ENCODE data around the gene RALGAPB. TPM values are rescaled to one million over a fixed set of nuclear protein-coding genes. Genes with fewer than 3 reads are reported as not detected.

Gene RALGAPB
- total and polyA plus RNA-seq, 2 of the 13 experiments (the other 11 are each of a cell fraction or from before 2014, with no cell fraction given) = 17.6 to 30.6 TPM

- TF ChIP-seq ZBTB34 (CRISPR knock-in tag; IDR thresholded peaks at IDR 0.05) (0 out of 2 replicates have a peak, but pooled peaks have one; percentile 9), PRDM4 (CRISPR knock-in tag; IDR thresholded peaks at IDR 0.05; ENCODE audit: borderline replicate concordance) (0 out of 2 replicates have a peak, but pooled peaks have one; percentile 33), MTF2 (CRISPR knock-in tag; IDR thresholded peaks at IDR 0.05; ENCODE audit: borderline replicate concordance) (0 out of 2 replicates have a peak, but pooled peaks have one; percentile 0)
Measured at GRCh38 chr20:38447251-38447661, 25.4 kb upstream of the RALGAPB start (continued).

GRCh38 chr20:38447931-38448675, 24.5 kb upstream of the RALGAPB start:
- ChIA-PET CTCF (ENCODE audit: low intra/inter-chr PET ratio, low total read pairs) (interaction anchor here (3.0 to 6.0 kb wide), 2 partner anchors 13 to 25 kb away, joined by 18 to 314 read pairs; partner anchors contain the start of genes RALGAPB and SNHG17), POLR2A (interaction anchor here (0.6 to 5.1 kb wide), 12 partner anchors 9 to 304 kb away, joined by 3 to 294 read pairs (median 4); partner anchors contain the start of genes RALGAPB and SNHG17)
- 60% methylated on average over 10 of the region's 10 CpGs for WGBS (ENCODE audit: low lambda C conversion rate)
- in situ Hi-C loops (cut with HindIII; ENCODE audit: extremely low pct_ligation_motif_present, low pct_unique_long_range_greater_than_20kb) (loop anchor here (25.0 kb wide), 1 partner anchor 289 kb away; the partner anchor contains the start of gene ACTR5), intact Hi-C loops (cut with micrococcal nuclease; ENCODE audit: unreplicated experiment) (no loop called here)
- Histone ChIP-seq H3K36me3 (replicated peaks in 1 of 2; ENCODE audit: control insufficient read depth in 1 of 2, insufficient read depth in 2 of 2, low read length in 2 of 2) (peaks cover 16 to 28% of the 10 kb centered on the region in 2 experiments), H3K27ac (ENCODE audit: extremely low read length, insufficient read depth, low read length) (peak overlapping the region; percentile 78), H3K4me2 (ENCODE audit: low read depth, low read length) (peak overlapping the region; percentile 92), H3K79me2 (ENCODE audit: insufficient read depth, low read length) (peaks cover 12% of the 10 kb centered on the region), H3K4me1 (ENCODE audit: insufficient read depth, low read length) (peaks cover 42% of the 10 kb centered on the region), H3K9ac (ENCODE audit: insufficient read depth, low read depth, low read length) (peak overlapping the region; percentile 98), H3K27me3 (ENCODE audit: control insufficient read depth in 1 of 2, insufficient read depth in 2 of 2, low read length in 2 of 2) (no peaks in the 10 kb centered on the region; a peak in 1 of 5 replicates), H2AFZ (ENCODE audit: low read length) (no peak overlapping the region), H3K4me3 (replicated peaks in 1 of 3; ENCODE audit: insufficient read depth in 1 of 3, low read depth in 2 of 3, low read length in 3 of 3) (peak overlapping the region; percentile 86 to 99 (median 95)), H3K9me3 (ENCODE audit: low read length) (no peaks in the 10 kb centered on the region), H4K20me1 (ENCODE audit: insufficient read depth, low read length) (no peaks in the 10 kb centered on the region)
- BruUV-seq (replicated peaks) = no TSS peak
- FAIRE-seq (peak; percentile 81), ATAC-seq (peak; percentile 78), DNase-seq (ENCODE audit: low spot score) (peak; percentile 79)
- peak; percentile 53 to 63; a peak in 3 of 4 replicates for TF ChIP-seq EP300 (IDR thresholded peaks at IDR 0.05; ENCODE audit: low read depth in 2 of 2, low read length in 2 of 2)
- TF ChIP-seq EP300 (CRISPR knock-in tag; IDR thresholded peaks at IDR 0.05; ENCODE audit: borderline replicate concordance) = 0 out of 2 replicates have a peak, but pooled peaks have one; percentile 30
- TF ChIP-seq TEAD3 (CRISPR knock-in tag; optimal IDR thresholded peaks at IDR 0.05; ENCODE audit: borderline replicate concordance) = peak; percentile 25
- TF ChIP-seq RFX5 (IDR thresholded peaks at IDR 0.05; ENCODE audit: low read depth, low read length) = no peak; the same call in 1 of the 2 replicates
- TF ChIP-seq AHR (CRISPR knock-in tag; IDR thresholded peaks at IDR 0.05) = peak; percentile 56; the same call in 1 of the 2 replicates
- TF ChIP-seq ZBTB7B (CRISPR knock-in tag; IDR thresholded peaks at IDR 0.05) = no peak
- peak; percentile 87; the same call in 1 of the 2 replicates for TF ChIP-seq ZNF598 (CRISPR knock-in tag; IDR thresholded peaks at IDR 0.05; ENCODE audit: borderline replicate concordance)
- peak; percentile 67 for TF ChIP-seq ZNF605 (CRISPR knock-in tag; IDR thresholded peaks at IDR 0.05)
- TF ChIP-seq KAT8 (CRISPR knock-in tag; IDR thresholded peaks at IDR 0.05) = peak; percentile 65
- no peak; the same call in 1 of the 2 replicates for TF ChIP-seq HES4 (CRISPR knock-in tag; IDR thresholded peaks at IDR 0.05; ENCODE audit: borderline replicate concordance)
- no peak for TF ChIP-seq ZNF569 (CRISPR knock-in tag; IDR thresholded peaks at IDR 0.05; ENCODE audit: borderline replicate concordance)
- no peak for TF ChIP-seq POLR2G (IDR thresholded peaks at IDR 0.05; ENCODE audit: low read depth, low read length)
- peak; percentile 72; the same call in 1 of the 2 replicates for TF ChIP-seq CEBPG (CRISPR knock-in tag; IDR thresholded peaks at IDR 0.05)
- no peak for TF ChIP-seq EZH2 (conservative IDR thresholded peaks at IDR 0.05; ENCODE audit: low read depth, low read length)
- no peak for TF ChIP-seq POLR2AphosphoS5 (IDR thresholded peaks at IDR 0.05; ENCODE audit: low read depth, low read length)
- TF ChIP-seq RARG (CRISPR knock-in tag; IDR thresholded peaks at IDR 0.05; ENCODE audit: low read depth) = 0 out of 2 replicates have a peak, but pooled peaks have one; percentile 58
